ENCODE results near the gene RNGTT. TPM values are rescaled to one million over a fixed set of nuclear protein-coding genes. Genes with fewer than 3 reads are reported as not detected.

RNGTT gene
- total and polyA plus RNA-seq, 8 donors, result 1.7 to 6.1 (median 2.9) TPM

DNA sequence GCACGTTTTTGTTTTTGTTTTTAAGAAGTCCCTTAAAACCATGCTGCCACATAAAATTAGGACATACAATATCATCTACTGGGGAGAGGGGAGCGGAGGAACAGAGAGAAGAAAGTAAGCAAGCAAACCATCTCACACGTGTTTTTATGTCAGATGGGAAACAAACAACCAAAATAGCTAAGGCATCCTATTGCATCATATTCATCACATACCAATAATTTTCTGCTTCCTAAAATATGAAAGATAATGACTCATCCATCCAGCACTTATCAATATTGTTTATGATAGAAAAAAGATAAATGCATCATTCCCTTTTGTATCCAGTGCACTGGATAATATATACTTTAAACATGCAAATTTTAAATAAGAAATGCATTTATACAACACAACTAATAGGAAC lies 329.6 kb downstream of the RNGTT start:
- Histone ChIP-seq H3K4me1 (no peaks in the 10 kb centered on the region), H3K27ac (no peak overlapping the region), H3K27me3 (no peaks in the 10 kb centered on the region), H3K4me3 (no peak overlapping the region), H3K9me3 (no peaks in the 10 kb centered on the region), H3K36me3 (no peaks in the 10 kb centered on the region)
- TF ChIP-seq, protein P1, sequence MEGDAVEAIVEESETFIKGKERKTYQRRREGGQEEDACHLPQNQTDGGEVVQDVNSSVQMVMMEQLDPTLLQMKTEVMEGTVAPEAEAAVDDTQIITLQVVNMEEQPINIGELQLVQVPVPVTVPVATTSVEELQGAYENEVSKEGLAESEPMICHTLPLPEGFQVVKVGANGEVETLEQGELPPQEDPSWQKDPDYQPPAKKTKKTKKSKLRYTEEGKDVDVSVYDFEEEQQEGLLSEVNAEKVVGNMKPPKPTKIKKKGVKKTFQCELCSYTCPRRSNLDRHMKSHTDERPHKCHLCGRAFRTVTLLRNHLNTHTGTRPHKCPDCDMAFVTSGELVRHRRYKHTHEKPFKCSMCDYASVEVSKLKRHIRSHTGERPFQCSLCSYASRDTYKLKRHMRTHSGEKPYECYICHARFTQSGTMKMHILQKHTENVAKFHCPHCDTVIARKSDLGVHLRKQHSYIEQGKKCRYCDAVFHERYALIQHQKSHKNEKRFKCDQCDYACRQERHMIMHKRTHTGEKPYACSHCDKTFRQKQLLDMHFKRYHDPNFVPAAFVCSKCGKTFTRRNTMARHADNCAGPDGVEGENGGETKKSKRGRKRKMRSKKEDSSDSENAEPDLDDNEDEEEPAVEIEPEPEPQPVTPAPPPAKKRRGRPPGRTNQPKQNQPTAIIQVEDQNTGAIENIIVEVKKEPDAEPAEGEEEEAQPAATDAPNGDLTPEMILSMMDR (IDR thresholded peaks at IDR 0.05), result no peak
- FAIRE-seq (no peak), DNase-seq (no peak), ATAC-seq (no peak)
- intact Hi-C loops (cut with DNase I), result no loop called here
- WGBS, 2 donors, result 88 to 91% methylated on average over 3 of the region's 3 CpGs

DNA sequence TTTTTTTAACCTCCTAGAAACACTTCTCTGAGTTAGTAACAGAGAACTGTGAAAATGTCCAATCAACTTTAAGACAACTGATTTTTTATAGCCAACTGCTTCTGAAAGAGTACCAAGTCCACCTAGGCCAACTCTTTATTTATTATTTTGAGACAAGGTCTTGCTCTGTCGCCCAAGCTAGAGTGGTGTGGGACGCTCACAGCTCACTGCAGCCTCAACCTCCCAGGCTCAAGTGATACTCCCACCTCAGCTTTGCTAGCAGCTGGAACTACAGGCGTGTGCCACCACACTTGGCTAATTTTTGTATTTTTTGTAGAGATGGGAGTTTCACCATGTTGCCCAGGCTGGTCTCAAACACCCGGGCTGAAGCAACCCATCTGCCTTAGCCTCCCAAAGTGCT lies 331.6 kb downstream of the RNGTT start:
- no peak overlapping the region for H3K4me3 ChIP-seq
- no peak for DNase-seq
- H3K27me3 ChIP-seq, result no peaks in the 10 kb centered on the region
- ATAC-seq, result no peak
- no peaks in the 10 kb centered on the region for H3K4me1 ChIP-seq
- H3K27ac ChIP-seq, result no peak overlapping the region
- TF ChIP-seq, protein P1 (IDR thresholded peaks at IDR 0.05), result no peak
- H3K36me3 ChIP-seq, result no peaks in the 10 kb centered on the region
- 96 to 97% methylated on average over 4 of the region's 4 CpGs for WGBS, 2 donors
- no peaks in the 10 kb centered on the region for H3K9me3 ChIP-seq
- FAIRE-seq, result no peak
- intact Hi-C loops (cut with DNase I), result no loop called here

- Histone ChIP-seq H3K4me3 (no peak overlapping the region), H3K27me3 (no peaks in the 10 kb centered on the region), H3K27ac (no peak overlapping the region), H3K36me3 (no peaks in the 10 kb centered on the region), H3K4me1 (no peaks in the 10 kb centered on the region), H3K9me3 (no peaks in the 10 kb centered on the region)
- ATAC-seq, result no peak
- FAIRE-seq, result no peak
- TF ChIP-seq, protein P1 (IDR thresholded peaks at IDR 0.05), result no peak
- no peak for DNase-seq
- 89 to 91% methylated on average over 5 of the region's 5 CpGs for WGBS, 2 donors
- intact Hi-C loops (cut with DNase I), result no loop called here
These were observed 333.5 kb downstream of the RNGTT start for GRCh38 chr6:88629838-88630494.

DNA sequence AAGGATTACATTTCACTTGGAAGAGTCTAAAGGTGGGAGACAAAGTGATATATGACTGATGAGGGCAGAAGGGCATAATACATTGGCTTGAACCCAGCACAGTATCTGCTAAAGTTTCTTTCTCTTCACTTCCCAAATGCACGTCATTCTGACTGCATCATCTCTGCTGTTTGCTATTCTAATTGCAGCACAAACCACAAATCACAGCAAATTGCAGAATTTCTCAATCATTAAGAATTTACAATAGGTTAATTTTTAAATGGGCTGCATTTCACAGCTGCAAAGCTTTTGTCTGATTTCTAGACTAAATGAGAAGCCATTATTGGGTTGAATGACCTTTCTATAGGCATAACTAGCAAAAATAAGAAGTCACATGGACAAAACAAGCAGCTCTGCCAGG lies 337.0 kb downstream of the RNGTT start:
- Histone ChIP-seq H3K36me3 (no peaks in the 10 kb centered on the region), H3K4me1 (no peaks in the 10 kb centered on the region), H3K27ac (no peak overlapping the region), H3K27me3 (no peaks in the 10 kb centered on the region), H3K9me3 (no peaks in the 10 kb centered on the region), H3K4me3 (no peak overlapping the region)
- FAIRE-seq (no peak), ATAC-seq (no peak), DNase-seq (no peak)
- intact Hi-C loops (cut with DNase I), result no loop called here
- TF ChIP-seq, protein P1 (IDR thresholded peaks at IDR 0.05), result no peak
- WGBS, 2 donors, result 48 to 54% methylated on average over 1 of the region's 1 CpG

DNA sequence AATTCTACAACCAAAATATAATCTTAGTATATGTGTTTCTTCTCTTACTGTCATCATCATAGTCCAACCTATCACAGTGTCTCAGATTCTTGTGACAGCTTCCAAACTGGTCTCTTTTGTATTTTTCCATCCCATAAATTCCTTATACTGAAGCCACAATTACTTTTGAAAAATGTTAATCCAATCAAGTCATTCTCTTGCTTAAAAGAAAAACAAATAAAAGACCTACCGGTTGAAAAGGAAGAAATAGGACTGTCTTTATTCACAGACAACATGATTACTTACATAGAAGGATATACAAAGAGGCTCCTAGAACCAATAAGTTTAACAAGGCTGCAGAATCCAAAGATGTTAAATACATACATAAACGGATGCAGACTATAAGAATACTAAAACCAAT lies 339.9 kb downstream of the RNGTT start:
- intact Hi-C loops (cut with DNase I), result no loop called here

More for the DNA sequence above, 339.9 kb downstream of the RNGTT start:
- no peak overlapping the region for H3K4me3 ChIP-seq
- ATAC-seq (no peak), DNase-seq (no peak), FAIRE-seq (no peak)
- no peaks in the 10 kb centered on the region for H3K36me3 ChIP-seq
- TF ChIP-seq, protein P1 (IDR thresholded peaks at IDR 0.05), result no peak
- H3K27me3 ChIP-seq, result no peaks in the 10 kb centered on the region
- no peak overlapping the region for H3K27ac ChIP-seq
- WGBS, 2 donors, result 82 to 91% methylated on average over 2 of the region's 2 CpGs
- H3K4me1 ChIP-seq, result no peaks in the 10 kb centered on the region
- H3K9me3 ChIP-seq, result no peaks in the 10 kb centered on the region

Measured in pancreas (tissue), 10 donors.